HEK293 (cell line): ENCODE data around the gene NRP2.

Experiments
- KLF9 ChIP-seq: fragments of 450-650 bp; formaldehyde crosslinking; IDR thresholded peaks from 2 replicates; pipeline ENCODE4 v1.5.1; 2016; ENCODE audit warnings: missing biosample characterization, missing genetic modification characterization, low read depth
- TF ChIP-seq, protein P1 (sequence below): fragments of 450-650 bp; formaldehyde crosslinking; IDR thresholded peaks from 2 replicates; pipeline ENCODE4 v1.5.1; 2017; ENCODE audit warnings: missing biosample characterization, mild to moderate bottlenecking, missing genetic modification characterization, moderate library complexity
- TF ChIP-seq, protein P2 (sequence below): fragments of 450-650 bp; formaldehyde crosslinking; IDR thresholded peaks from 2 replicates; pipeline ENCODE4 v1.5.1; 2016; ENCODE audit warnings: missing biosample characterization, missing genetic modification characterization

DNA sequence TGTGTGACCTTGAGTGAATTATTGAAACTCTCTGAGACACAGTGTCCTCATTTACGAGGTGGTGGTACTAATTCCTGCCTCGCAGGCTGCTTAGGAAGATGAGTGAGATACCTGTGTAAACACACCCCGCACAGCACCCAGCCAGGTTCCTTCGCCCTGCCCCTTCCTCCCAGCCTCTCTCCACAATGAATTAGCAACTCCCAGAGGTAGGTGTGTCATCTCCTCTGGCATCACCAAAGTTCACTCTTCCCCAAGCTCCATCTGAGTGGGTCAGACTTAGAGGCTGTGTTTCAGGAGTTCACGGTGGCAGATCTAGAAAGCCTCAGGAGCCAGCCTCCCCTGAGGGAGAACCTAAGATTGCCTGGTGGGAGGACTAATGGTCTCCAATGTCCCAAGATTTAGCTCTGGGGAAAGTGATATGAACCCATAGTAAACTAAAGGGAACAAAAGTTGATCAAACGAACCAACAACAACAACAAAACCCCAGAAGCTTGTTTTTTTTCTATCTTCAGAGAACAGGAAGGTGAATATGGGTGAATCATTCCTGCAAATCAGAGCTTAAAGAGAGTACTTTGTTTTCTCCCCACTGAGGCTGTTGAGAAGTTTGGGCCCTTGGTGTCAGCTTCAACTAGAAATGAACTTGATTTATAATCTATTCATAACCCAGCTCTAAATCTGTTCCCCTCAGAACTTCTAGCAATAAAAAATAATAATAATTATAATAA is 44.4 kb upstream of the NRP2 start:
- TF ChIP-seq KLF9 (tag by site-specific recombination): no peak
- TF ChIP-seq, protein P1, sequence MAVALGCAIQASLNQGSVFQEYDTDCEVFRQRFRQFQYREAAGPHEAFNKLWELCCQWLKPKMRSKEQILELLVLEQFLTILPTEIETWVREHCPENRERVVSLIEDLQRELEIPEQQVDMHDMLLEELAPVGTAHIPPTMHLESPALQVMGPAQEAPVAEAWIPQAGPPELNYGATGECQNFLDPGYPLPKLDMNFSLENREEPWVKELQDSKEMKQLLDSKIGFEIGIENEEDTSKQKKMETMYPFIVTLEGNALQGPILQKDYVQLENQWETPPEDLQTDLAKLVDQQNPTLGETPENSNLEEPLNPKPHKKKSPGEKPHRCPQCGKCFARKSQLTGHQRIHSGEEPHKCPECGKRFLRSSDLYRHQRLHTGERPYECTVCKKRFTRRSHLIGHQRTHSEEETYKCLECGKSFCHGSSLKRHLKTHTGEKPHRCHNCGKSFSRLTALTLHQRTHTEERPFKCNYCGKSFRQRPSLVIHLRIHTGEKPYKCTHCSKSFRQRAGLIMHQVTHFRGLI (tag by site-specific recombination): no peak
- TF ChIP-seq, protein P2, sequence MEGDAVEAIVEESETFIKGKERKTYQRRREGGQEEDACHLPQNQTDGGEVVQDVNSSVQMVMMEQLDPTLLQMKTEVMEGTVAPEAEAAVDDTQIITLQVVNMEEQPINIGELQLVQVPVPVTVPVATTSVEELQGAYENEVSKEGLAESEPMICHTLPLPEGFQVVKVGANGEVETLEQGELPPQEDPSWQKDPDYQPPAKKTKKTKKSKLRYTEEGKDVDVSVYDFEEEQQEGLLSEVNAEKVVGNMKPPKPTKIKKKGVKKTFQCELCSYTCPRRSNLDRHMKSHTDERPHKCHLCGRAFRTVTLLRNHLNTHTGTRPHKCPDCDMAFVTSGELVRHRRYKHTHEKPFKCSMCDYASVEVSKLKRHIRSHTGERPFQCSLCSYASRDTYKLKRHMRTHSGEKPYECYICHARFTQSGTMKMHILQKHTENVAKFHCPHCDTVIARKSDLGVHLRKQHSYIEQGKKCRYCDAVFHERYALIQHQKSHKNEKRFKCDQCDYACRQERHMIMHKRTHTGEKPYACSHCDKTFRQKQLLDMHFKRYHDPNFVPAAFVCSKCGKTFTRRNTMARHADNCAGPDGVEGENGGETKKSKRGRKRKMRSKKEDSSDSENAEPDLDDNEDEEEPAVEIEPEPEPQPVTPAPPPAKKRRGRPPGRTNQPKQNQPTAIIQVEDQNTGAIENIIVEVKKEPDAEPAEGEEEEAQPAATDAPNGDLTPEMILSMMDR (tag by site-specific recombination): no peak
